ENCODE results near the gene ERAP2. TPM values are rescaled to one million over a fixed set of nuclear protein-coding genes. Genes with fewer than 3 reads are reported as not detected.

The ERAP2 gene
- total and polyA plus RNA-seq, 7 donors, result 0.60 to 44.9 (median 7.7) TPM

- WGBS, 2 donors, result 66 to 82% methylated on average over 4 of the region's 4 CpGs
- H3K9me3 ChIP-seq, result no peaks in the 10 kb centered on the region
- intact Hi-C loops (cut with DNase I), result no loop called here
- no peaks in the 10 kb centered on the region for H3K36me3 ChIP-seq
- DNase-seq, result no peak
- no peak overlapping the region for H3K4me3 ChIP-seq
- no peak for TF ChIP-seq POLR2A (IDR thresholded peaks at IDR 0.05)
- no peak for TF ChIP-seq POLR2AphosphoS5 (IDR thresholded peaks at IDR 0.05)
- no peak for TF ChIP-seq EP300 (IDR thresholded peaks at IDR 0.05)
- TF ChIP-seq CTCF (IDR thresholded peaks at IDR 0.05), result no peak
- no peak overlapping the region for H3K27ac ChIP-seq
- peaks cover 0 to 27% (median 9%) of the 10 kb centered on the region in 4 donors for H3K4me1 ChIP-seq
- no peaks in the 10 kb centered on the region for H3K27me3 ChIP-seq
These were observed 81.2 kb downstream of the ERAP2 start for GRCh38 chr5:96957254-96958049.

- no peaks in the 10 kb centered on the region for H3K9me3 ChIP-seq
- WGBS, 2 donors, result 89 to 91% methylated on average over 5 of the region's 5 CpGs
- intact Hi-C loops (cut with DNase I), result no loop called here
- no peaks in the 10 kb centered on the region for H3K36me3 ChIP-seq
- H3K4me3 ChIP-seq, result no peak overlapping the region
- no peaks in the 10 kb centered on the region for H3K27me3 ChIP-seq
- H3K4me1 ChIP-seq, result peaks cover 0 to 32% (median 11%) of the 10 kb centered on the region in 4 donors
- H3K27ac ChIP-seq, result no peak overlapping the region
- TF ChIP-seq CTCF (IDR thresholded peaks at IDR 0.05) (no peak), POLR2AphosphoS5 (IDR thresholded peaks at IDR 0.05) (no peak), EP300 (IDR thresholded peaks at IDR 0.05) (no peak), POLR2A (IDR thresholded peaks at IDR 0.05) (no peak)
- DNase-seq, result no peak
These were observed 82.7 kb downstream of the ERAP2 start for GRCh38 chr5:96958977-96959376.

- no peak overlapping the region for H3K27ac ChIP-seq
- peaks cover 0 to 34% (median 9%) of the 10 kb centered on the region in 4 donors for H3K4me1 ChIP-seq
- H3K9me3 ChIP-seq, result no peaks in the 10 kb centered on the region
- TF ChIP-seq POLR2A (IDR thresholded peaks at IDR 0.05), result no peak
- TF ChIP-seq CTCF (IDR thresholded peaks at IDR 0.05), result no peak
- TF ChIP-seq POLR2AphosphoS5 (IDR thresholded peaks at IDR 0.05), result no peak
- TF ChIP-seq EP300 (IDR thresholded peaks at IDR 0.05), result no peak
- DNase-seq, result no peak
- H3K4me3 ChIP-seq, result no peak overlapping the region
- intact Hi-C loops (cut with DNase I), result no loop called here
- no peaks in the 10 kb centered on the region for H3K36me3 ChIP-seq
- H3K27me3 ChIP-seq, result no peaks in the 10 kb centered on the region
- 49 to 86% methylated on average over 1 of the region's 1 CpG for WGBS, 2 donors
These were observed 84.8 kb downstream of the ERAP2 start for GRCh38 chr5:96961053-96961452.

GRCh38 chr5:96962540-96962991 lies 86.3 kb downstream of the ERAP2 start:
- H3K27me3 ChIP-seq, result no peaks in the 10 kb centered on the region
- H3K36me3 ChIP-seq, result no peaks in the 10 kb centered on the region
- peaks cover 0 to 36% (median 12%) of the 10 kb centered on the region in 4 donors for H3K4me1 ChIP-seq
- H3K4me3 ChIP-seq, result no peak overlapping the region
- H3K27ac ChIP-seq, result peak overlapping the region; percentile 13 to 53 (median 35)
- no peak for DNase-seq
- H3K9me3 ChIP-seq, result no peaks in the 10 kb centered on the region
- 54 to 66% methylated on average over 4 of the region's 4 CpGs for WGBS, 2 donors
- TF ChIP-seq CTCF (IDR thresholded peaks at IDR 0.05) (no peak), POLR2A (IDR thresholded peaks at IDR 0.05) (no peak), EP300 (IDR thresholded peaks at IDR 0.05) (no peak), POLR2AphosphoS5 (IDR thresholded peaks at IDR 0.05) (no peak)
- intact Hi-C loops (cut with DNase I), result no loop called here

Measured in sigmoid colon (tissue), 7 donors.